GM18519 (cell line): ENCODE data around the gene GHRH.
A peak's percentile ranks its signal among the peaks of the same experiment; 100 is the strongest.

Experiments
- ATAC-seq: cut with Tn5 transposase; IDR thresholded peaks from one replicate; pipeline ENCODE4 v1.9.1; 2021; ENCODE audit warnings: mild to moderate bottlenecking, moderate library complexity; ENCODE audit not compliant: unreplicated experiment, low FRiP score

Gene GHRH

DNA sequence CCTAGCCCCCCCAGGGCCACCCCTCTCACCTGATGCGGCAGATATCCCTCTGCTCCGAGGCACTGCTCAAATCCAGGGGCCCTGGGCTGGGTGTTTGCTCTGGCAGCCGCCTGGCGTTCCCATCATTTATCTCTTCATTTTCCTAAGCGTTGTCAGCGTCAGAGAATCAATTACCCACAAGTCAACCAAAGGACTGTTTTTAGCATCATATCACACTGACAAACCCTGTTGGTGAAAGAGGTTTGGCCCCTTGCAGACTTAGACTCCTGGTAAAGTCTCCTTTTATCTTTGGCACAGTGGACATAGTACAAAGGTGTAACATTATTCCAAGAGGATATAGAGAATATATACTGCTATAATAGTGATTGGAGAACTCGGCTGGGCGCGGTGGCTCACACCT is at the start of gene GHRH:
Gene GHRH, minus strand, starts transcription at position 101 of the 400 bp plus-strand sequence. CDS start 4,925 bp downstream, outside the sequence.
- no peak for ATAC-seq

DNA sequence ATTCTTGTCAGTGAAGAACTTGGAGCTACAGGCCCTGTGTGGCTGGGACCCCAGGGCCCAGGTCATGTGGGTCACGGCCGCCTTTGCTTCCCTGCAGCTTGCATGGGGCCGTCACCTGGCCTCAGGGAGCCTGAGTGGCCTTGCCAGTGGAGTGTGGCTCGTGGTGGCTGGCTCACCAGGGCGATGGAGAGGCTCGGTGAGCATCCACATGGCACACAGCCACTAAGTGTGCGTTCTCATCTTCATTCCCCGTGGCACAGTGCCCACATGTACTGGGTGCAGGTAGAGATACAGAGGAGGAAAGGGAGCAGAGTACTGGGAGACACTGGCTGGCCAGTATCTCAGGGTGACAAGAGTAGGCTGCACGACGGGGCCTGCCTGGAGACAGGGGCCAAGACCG is 49.3 kb upstream of the GHRH start:
- ATAC-seq: no peak

GRCh38 chr20:37309936-37310590 is 48.4 kb upstream of the GHRH start:
- ATAC-seq: no peak

DNA sequence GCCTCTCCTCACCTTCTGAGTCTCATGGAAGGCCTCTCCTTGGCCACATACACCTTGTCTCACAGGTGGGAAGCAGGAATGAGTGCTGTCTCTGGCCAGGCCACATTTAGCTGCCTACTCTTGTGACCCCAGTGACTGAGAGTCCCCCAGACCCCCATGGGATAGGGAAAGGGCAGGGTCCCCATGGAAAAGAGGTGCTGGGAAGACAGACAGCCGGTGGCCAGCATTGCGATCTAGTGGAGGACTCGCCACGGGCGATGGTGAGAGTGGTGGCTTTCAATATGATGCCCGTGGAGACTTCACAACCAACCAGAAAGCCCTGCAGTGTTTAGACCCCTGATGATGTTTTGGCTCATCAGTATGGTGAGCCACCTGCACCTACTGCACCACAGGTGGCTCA is 47.7 kb upstream of the GHRH start:
- ATAC-seq: no peak

DNA sequence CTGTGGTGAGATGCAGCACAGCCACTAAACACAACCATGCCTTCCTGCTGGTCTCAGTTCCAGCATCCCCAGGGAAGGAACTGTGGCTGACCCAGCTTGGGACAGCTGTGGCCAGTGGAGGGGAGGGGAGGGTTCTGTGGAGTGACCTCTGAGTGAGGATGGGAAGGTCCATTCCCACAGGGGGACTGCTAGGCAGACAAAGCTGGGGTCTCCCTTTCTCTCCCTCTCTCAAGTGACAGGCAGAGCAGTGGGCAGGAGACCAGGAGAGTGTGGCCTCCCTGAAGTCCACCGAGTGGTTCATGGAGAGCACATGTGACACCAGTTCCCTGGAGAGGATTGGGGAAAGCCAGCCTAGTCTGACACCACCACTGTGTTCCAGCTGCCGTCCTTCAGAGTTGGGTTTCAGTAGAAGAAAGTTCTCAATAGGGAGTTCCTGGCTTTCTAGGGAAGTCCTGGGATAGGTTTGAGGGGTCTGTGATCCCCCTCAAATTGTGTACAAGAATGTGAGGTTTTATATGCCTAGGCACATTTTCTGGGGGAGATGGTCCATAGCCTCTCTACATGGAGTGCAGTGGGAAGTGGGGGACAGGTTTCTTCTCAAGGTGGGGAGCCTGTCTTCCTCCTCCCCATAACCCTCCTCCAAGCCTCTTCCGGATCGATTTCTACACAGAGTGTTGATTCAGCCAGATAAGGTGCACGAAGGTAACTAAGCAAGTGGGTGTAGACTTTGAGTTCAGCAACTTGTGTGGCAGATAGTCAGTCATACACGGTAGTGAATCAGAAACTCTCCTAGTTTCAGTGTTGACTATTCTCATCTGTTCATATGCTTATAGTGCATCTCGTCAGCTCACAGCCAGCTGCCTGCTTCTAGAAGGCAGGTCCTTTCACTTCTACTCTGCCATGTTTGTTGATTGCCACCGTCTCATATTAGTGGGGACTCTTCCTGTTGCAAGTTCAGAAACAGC is 46.8 kb upstream of the GHRH start:
- ATAC-seq: peak; percentile 88

GRCh38 chr20:37305839-37306238 is 44.2 kb upstream of the GHRH start:
- ATAC-seq: no peak

- ATAC-seq: no peak
These were observed 43.5 kb upstream of the GHRH start for GRCh38 chr20:37305079-37305478.

GRCh38 chr20:37303637-37304036 is 42.0 kb upstream of the GHRH start:
- ATAC-seq: no peak

GRCh38 chr20:37302981-37303380 is 41.4 kb upstream of the GHRH start:
- no peak for ATAC-seq

GRCh38 chr20:37301558-37301957 is 39.9 kb upstream of the GHRH start:
- ATAC-seq: no peak

- no peak for ATAC-seq
These were observed 39.5 kb upstream of the GHRH start for GRCh38 chr20:37301120-37301519.

DNA sequence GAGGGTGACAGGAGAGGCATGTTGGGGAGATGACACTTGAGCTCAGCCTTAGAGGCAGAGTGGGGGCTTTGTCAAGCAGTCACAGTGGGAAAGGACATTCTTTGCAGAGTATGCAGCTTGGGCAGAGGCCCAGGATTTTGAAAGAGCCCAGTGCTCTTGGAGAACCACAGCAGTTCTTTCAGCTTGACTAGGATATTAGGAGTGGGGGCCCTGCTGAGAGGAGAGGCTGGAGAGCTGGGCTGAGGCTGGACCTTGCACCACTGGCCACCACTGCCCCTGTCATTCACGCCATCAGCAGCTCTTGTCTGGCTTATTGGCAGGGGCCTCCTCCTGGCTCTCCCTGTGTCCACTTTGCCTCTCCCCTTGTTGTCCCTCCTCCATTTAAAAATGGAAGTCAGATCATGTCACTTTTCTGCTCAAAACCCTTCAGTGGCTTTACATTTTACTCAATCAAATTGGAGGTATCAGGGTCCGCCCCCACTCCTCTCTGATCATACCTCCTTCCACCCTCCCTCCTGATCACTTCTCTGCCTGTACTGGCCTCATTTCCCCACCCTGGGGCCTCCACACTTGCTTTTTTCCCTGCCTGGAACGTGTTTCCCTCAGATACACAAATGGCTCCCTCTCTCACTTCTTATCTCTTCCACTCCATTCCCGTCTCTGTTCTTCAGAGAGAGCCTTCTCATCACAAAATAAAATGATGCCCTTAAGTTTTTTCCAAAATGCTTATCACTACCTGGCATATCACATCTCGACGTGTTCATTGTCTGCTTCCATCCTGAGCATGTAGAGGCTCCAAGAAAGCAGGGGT is 38.3 kb upstream of the GHRH start:
- ATAC-seq: no peak

DNA sequence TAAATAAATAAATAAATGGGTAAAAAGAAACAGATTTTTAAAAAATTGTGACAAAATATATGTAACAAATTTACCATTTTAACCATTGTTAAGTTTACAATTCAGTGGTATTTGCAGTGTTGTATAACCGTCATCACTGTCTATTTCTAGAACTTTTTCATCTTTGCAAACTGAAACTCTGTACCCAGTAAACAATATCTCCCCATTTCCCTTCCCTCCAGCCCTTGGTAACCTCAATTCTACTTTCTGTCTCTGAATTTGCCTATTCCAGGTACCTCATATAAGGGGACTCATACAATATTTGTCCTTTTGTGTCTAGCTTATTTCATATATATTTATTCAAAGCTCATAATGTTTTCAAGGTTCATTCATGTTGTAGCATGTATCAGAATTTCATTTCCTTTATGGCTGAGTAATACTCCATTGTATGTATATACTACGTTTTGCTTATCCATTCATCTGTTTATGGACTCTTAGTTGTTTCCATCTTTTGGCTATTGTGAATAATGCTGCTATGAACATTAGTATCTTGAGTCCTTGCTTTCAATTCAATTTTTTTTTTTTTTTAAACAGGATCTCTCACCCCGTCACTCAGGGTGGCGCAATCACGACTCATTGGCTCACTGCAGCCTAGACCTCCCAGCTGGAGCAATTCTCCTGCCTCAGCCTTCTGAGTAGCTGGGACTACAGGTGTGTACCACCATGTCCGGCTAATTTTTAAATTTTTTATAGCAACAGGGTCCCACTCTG is 36.8 kb upstream of the GHRH start:
- ATAC-seq: no peak

GRCh38 chr20:37297066-37297736 is 35.6 kb upstream of the GHRH start:
- no peak for ATAC-seq

DNA sequence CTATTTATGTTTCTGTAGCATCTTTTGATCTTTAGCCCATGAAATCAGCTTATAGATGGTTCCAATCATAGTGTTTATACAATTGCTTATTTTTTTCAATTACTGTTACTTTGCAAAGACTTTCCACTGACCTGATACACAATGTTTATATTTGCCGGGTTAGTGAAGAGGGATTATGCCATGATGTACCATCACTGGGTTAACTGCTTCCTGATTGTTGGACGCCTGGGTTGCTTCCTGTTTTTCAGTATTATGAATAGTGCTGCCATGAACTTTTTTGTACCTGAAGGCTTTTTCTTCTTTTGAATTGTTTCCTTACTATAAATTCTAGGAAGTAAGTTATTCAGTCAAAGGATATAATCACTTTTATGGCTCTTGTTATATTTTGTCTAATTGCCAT is 34.8 kb upstream of the GHRH start:
- no peak for ATAC-seq

- ATAC-seq: no peak
These were observed 34.0 kb upstream of the GHRH start for GRCh38 chr20:37295595-37295994.

- ATAC-seq: no peak
These were observed 33.4 kb upstream of the GHRH start for GRCh38 chr20:37295001-37295400.

- ATAC-seq: no peak
These were observed 32.8 kb upstream of the GHRH start for GRCh38 chr20:37294262-37294981.

- ATAC-seq: no peak
These were observed 31.8 kb upstream of the GHRH start for GRCh38 chr20:37293301-37293943.
